Measurements from ENCODE around the gene HOXA5.

GRCh38 chr7:27131390-27131819 is 12.1 kb downstream of the HOXA5 start:
- no peak for TF ChIP-seq CTCF (IDR thresholded peaks at IDR 0.05; ENCODE audit: insufficient read depth, low read length)
- TF ChIP-seq, protein P1, sequence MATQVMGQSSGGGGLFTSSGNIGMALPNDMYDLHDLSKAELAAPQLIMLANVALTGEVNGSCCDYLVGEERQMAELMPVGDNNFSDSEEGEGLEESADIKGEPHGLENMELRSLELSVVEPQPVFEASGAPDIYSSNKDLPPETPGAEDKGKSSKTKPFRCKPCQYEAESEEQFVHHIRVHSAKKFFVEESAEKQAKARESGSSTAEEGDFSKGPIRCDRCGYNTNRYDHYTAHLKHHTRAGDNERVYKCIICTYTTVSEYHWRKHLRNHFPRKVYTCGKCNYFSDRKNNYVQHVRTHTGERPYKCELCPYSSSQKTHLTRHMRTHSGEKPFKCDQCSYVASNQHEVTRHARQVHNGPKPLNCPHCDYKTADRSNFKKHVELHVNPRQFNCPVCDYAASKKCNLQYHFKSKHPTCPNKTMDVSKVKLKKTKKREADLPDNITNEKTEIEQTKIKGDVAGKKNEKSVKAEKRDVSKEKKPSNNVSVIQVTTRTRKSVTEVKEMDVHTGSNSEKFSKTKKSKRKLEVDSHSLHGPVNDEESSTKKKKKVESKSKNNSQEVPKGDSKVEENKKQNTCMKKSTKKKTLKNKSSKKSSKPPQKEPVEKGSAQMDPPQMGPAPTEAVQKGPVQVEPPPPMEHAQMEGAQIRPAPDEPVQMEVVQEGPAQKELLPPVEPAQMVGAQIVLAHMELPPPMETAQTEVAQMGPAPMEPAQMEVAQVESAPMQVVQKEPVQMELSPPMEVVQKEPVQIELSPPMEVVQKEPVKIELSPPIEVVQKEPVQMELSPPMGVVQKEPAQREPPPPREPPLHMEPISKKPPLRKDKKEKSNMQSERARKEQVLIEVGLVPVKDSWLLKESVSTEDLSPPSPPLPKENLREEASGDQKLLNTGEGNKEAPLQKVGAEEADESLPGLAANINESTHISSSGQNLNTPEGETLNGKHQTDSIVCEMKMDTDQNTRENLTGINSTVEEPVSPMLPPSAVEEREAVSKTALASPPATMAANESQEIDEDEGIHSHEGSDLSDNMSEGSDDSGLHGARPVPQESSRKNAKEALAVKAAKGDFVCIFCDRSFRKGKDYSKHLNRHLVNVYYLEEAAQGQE (IDR thresholded peaks at IDR 0.05; ENCODE audit: insufficient replicate concordance, low read depth), result no peak

All from HL-60 (cell line).